GM13976 (cell line): ENCODE data around the gene MYO18A.

Source experiments
- DNase-seq: peaks from one replicate; pipeline ENCODE4 v3.0.0; 2012; ENCODE audit warnings: low spot score
- in situ Hi-C: fragments of 300-500 bp; cut with MboI; formaldehyde crosslinking; loops from one replicate; pipeline ENCODE4 v1.12.0; 2022; ENCODE audit warnings: low sequenced_read_pairs, mixed read lengths, inconsistent platforms; ENCODE audit not compliant: unreplicated experiment
- TF ChIP-seq, protein P1 (sequence below): IDR thresholded peaks from 2 replicates; pipeline ENCODE4 v1.5.1; 2012; ENCODE audit warnings: borderline replicate concordance, mild to moderate bottlenecking; ENCODE audit not compliant: insufficient read depth; ENCODE audit errors: extremely low read depth, missing control alignments, control extremely low read depth

Gene MYO18A

DNA sequence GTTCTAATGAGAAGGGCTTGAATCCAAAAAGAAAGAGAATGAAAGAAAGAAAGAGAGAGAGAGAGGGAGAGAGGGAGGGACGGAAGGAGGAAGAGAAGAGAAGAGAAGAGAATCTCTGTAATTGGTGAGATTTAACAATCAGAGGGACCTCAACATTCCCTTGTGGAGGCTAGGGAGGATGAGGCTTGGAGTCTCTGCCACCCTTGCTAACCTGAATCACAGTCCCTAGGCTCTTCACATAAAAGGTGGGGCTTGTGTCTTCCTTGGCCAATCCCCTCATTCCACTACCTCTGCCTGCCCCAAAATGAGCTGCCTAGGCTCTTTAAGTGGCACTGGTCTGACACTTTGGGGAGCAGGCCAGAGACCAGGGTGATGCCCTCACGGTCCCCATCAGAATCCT, 107.2 kb downstream of the MYO18A start:
- DNase-seq, result no peak
- TF ChIP-seq, protein P1, sequence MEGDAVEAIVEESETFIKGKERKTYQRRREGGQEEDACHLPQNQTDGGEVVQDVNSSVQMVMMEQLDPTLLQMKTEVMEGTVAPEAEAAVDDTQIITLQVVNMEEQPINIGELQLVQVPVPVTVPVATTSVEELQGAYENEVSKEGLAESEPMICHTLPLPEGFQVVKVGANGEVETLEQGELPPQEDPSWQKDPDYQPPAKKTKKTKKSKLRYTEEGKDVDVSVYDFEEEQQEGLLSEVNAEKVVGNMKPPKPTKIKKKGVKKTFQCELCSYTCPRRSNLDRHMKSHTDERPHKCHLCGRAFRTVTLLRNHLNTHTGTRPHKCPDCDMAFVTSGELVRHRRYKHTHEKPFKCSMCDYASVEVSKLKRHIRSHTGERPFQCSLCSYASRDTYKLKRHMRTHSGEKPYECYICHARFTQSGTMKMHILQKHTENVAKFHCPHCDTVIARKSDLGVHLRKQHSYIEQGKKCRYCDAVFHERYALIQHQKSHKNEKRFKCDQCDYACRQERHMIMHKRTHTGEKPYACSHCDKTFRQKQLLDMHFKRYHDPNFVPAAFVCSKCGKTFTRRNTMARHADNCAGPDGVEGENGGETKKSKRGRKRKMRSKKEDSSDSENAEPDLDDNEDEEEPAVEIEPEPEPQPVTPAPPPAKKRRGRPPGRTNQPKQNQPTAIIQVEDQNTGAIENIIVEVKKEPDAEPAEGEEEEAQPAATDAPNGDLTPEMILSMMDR, result no peak
- in situ Hi-C loops, result no loop called here

GRCh38 chr17:29071303-29071702, 108.9 kb downstream of the MYO18A start:
- no peak for DNase-seq
- TF ChIP-seq, protein P1, result no peak
- in situ Hi-C loops, result no loop called here

GRCh38 chr17:29070781-29071180, 109.4 kb downstream of the MYO18A start:
- TF ChIP-seq, protein P1, result no peak

GRCh38 chr17:29070308-29070707, 109.9 kb downstream of the MYO18A start:
- TF ChIP-seq, protein P1, result no peak
- in situ Hi-C loops, result no loop called here
- DNase-seq, result no peak

More at GRCh38 chr17:29070781-29071180, 109.4 kb downstream of the MYO18A start:
- no peak for DNase-seq
- in situ Hi-C loops, result no loop called here

- in situ Hi-C loops, result no loop called here
- TF ChIP-seq, protein P1, result no peak
- DNase-seq, result no peak
These were observed 110.6 kb downstream of the MYO18A start for GRCh38 chr17:29069526-29070041.

DNA sequence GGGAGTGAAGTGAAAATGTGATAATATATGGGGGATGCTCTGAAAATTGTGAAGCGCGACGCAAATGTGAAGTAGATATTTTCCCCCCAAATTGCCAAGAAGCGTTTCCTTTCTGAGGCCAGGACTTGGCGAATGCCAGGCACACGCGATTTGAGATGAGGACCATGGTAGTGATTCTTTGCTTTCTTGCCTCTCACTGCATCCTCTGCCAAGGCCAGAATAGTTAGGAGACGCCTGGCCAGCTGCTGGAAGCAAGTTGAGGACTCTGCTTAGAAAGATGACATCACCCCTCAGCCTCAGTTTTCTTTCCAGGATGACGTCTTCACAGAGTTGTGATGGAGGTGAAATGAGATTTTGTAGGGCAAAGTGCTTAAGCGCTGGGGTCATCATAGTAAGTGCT, 111.4 kb downstream of the MYO18A start:
- in situ Hi-C loops, result no loop called here
- no peak for DNase-seq
- TF ChIP-seq, protein P1, result no peak
